ENCODE data around the gene TMOD3. TPM values are rescaled to one million over a fixed set of nuclear protein-coding genes. Genes with fewer than 3 reads are reported as not detected.

TMOD3 gene
- total RNA-seq, 1 experiment from 2014 or later = 54.4 TPM

GRCh38 chr15:51936105-51936478 lies 106.6 kb downstream of the TMOD3 start:
- intact Hi-C loops (cut with micrococcal nuclease; ENCODE audit: unreplicated experiment) = no loop called here
- ChIA-PET POLR2A (interaction anchor here (0.6 kb wide), 1 partner anchor 35 kb away, joined by 3 read pairs; the partner anchor contains the start of gene LEO1), CTCF (no interaction called here)
- no peak for DNase-seq
- Histone ChIP-seq H3K4me3 (ENCODE audit: low read depth, low read length) (no peak overlapping the region), H3K9me3 (no peaks in the 10 kb centered on the region), H3K4me1 (no peaks in the 10 kb centered on the region), H3K27me3 (replicated peaks; ENCODE audit: control insufficient read depth, insufficient read depth, low read length) (no peaks in the 10 kb centered on the region), H3K36me3 (ENCODE audit: control insufficient read depth, insufficient read depth, low read length) (no peaks in the 10 kb centered on the region)
- H3K27me3 Mint-ChIP-seq (ENCODE audit: insufficient read depth, unreplicated experiment) = no peaks in the 10 kb centered on the region
- H3K4me3 Mint-ChIP-seq (ENCODE audit: unreplicated experiment) = no peak overlapping the region
- no peak for TF ChIP-seq CTCF (IDR thresholded peaks at IDR 0.05; ENCODE audit: insufficient read depth in 1 of 2, low read depth in 1 of 2, low read length in 1 of 2, severe bottlenecking in 1 of 2, unreplicated experiment in 1 of 2)
- no peak overlapping the region for H3K27ac Mint-ChIP-seq (ENCODE audit: unreplicated experiment)
- H3K4me1 Mint-ChIP-seq (ENCODE audit: low read depth, unreplicated experiment) = no peaks in the 10 kb centered on the region
- H3K9me3 Mint-ChIP-seq (ENCODE audit: unreplicated experiment) = no peaks in the 10 kb centered on the region
- no TSS peak for BruUV-seq (replicated peaks)
- H3K36me3 Mint-ChIP-seq (ENCODE audit: insufficient read depth, unreplicated experiment) = peaks cover 29% of the 10 kb centered on the region

GRCh38 chr15:51938286-51938685 lies 108.8 kb downstream of the TMOD3 start:
- H3K4me3 Mint-ChIP-seq (ENCODE audit: unreplicated experiment) = no peak overlapping the region
- DNase-seq = no peak
- Histone ChIP-seq H3K27me3 (replicated peaks; ENCODE audit: control insufficient read depth, insufficient read depth, low read length) (no peaks in the 10 kb centered on the region), H3K4me3 (ENCODE audit: low read depth, low read length) (no peak overlapping the region), H3K36me3 (ENCODE audit: control insufficient read depth, insufficient read depth, low read length) (no peaks in the 10 kb centered on the region), H3K4me1 (no peaks in the 10 kb centered on the region), H3K9me3 (no peaks in the 10 kb centered on the region)
- CTCF ChIA-PET = no interaction called here
- H3K27me3 Mint-ChIP-seq (ENCODE audit: insufficient read depth, unreplicated experiment) = no peaks in the 10 kb centered on the region
- H3K27ac Mint-ChIP-seq (ENCODE audit: unreplicated experiment) = no peak overlapping the region
- no peak for TF ChIP-seq CTCF (IDR thresholded peaks at IDR 0.05; ENCODE audit: insufficient read depth in 1 of 2, low read depth in 1 of 2, low read length in 1 of 2, severe bottlenecking in 1 of 2, unreplicated experiment in 1 of 2)
- intact Hi-C loops (cut with micrococcal nuclease; ENCODE audit: unreplicated experiment) = no loop called here
- POLR2A ChIA-PET = no interaction called here
- peaks cover 43% of the 10 kb centered on the region for H3K36me3 Mint-ChIP-seq (ENCODE audit: insufficient read depth, unreplicated experiment)
- no TSS peak for BruUV-seq (replicated peaks)
- no peaks in the 10 kb centered on the region for H3K4me1 Mint-ChIP-seq (ENCODE audit: low read depth, unreplicated experiment)
- H3K9me3 Mint-ChIP-seq (ENCODE audit: unreplicated experiment) = no peaks in the 10 kb centered on the region

DNA sequence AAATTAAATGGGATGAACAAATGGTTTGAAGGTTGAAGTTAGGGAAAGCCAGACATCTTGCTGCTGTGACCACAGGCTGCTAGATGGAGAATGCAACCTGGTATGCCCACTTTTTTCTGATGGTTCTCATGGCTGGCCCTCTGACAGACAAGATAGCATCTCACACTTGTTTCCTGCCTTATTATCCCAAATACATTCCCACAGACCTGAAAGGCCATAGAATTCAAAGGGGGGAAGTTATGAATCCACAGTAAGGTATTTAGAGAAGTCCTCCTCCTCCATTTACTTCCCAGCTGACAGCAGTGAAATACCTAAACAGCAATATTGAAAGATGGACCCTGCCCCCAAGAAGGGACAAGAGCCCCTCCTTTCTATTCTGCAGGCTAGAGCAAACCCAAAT lies 109.8 kb downstream of the TMOD3 start:
- no peaks in the 10 kb centered on the region for H3K9me3 ChIP-seq
- POLR2A ChIA-PET = no interaction called here
- H3K4me3 Mint-ChIP-seq (ENCODE audit: unreplicated experiment) = no peak overlapping the region
- H3K36me3 Mint-ChIP-seq (ENCODE audit: insufficient read depth, unreplicated experiment) = peaks cover 51% of the 10 kb centered on the region
- intact Hi-C loops (cut with micrococcal nuclease; ENCODE audit: unreplicated experiment) = no loop called here
- H3K36me3 ChIP-seq (ENCODE audit: control insufficient read depth, insufficient read depth, low read length) = no peaks in the 10 kb centered on the region
- CTCF ChIA-PET = no interaction called here
- BruUV-seq (replicated peaks) = no TSS peak
- no peaks in the 10 kb centered on the region for H3K27me3 ChIP-seq (replicated peaks; ENCODE audit: control insufficient read depth, insufficient read depth, low read length)
- H3K9me3 Mint-ChIP-seq (ENCODE audit: unreplicated experiment) = no peaks in the 10 kb centered on the region
- no peak for DNase-seq
- H3K27me3 Mint-ChIP-seq (ENCODE audit: insufficient read depth, unreplicated experiment) = no peaks in the 10 kb centered on the region
- H3K4me1 Mint-ChIP-seq (ENCODE audit: low read depth, unreplicated experiment) = no peaks in the 10 kb centered on the region
- no peak overlapping the region for H3K27ac Mint-ChIP-seq (ENCODE audit: unreplicated experiment)
- no peaks in the 10 kb centered on the region for H3K4me1 ChIP-seq
- H3K4me3 ChIP-seq (ENCODE audit: low read depth, low read length) = no peak overlapping the region
- no peak for TF ChIP-seq CTCF (IDR thresholded peaks at IDR 0.05; ENCODE audit: insufficient read depth in 1 of 2, low read depth in 1 of 2, low read length in 1 of 2, severe bottlenecking in 1 of 2, unreplicated experiment in 1 of 2)

Data from Caco-2 (cell line).